Parathyroid adenoma (tissue), 2 donors: ENCODE measurements around the gene PLA2G4C.

Source experiments
- H2AFZ ChIP-seq: fragments of 300-600 bp; sonication (generic); one replicate; pipeline ENCODE4 v1.7.0; 2017; ENCODE audit warnings: antibody characterized with exemption, mild to moderate bottlenecking
- H3K27ac ChIP-seq: fragments of 300-600 bp; sonication (generic); one replicate; pipeline ENCODE4 v1.7.0; 2017
- H3K27me3 ChIP-seq: fragments of 300-600 bp; sonication (generic); one replicate; pipeline ENCODE4 v1.7.0; 2017; ENCODE audit warnings: low read length; ENCODE audit not compliant: control insufficient read depth, insufficient read depth
- H3K36me3 ChIP-seq: fragments of 300-600 bp; sonication (generic); one replicate; pipeline ENCODE4 v1.7.0; 2017; ENCODE audit warnings: low read length; ENCODE audit not compliant: control insufficient read depth, insufficient read depth
- H3K4me1 ChIP-seq: fragments of 300-600 bp; sonication (generic); one replicate; pipeline ENCODE4 v1.7.0; 2017; ENCODE audit warnings: control low read depth
- H3K4me2 ChIP-seq: fragments of 300-600 bp; sonication (generic); one replicate; pipeline ENCODE4 v1.7.0; 2017; ENCODE audit warnings: low read length
- H3K4me3 ChIP-seq: fragments of 300-600 bp; sonication (generic); one replicate; pipeline ENCODE4 v1.7.0; 2017; ENCODE audit warnings: low read depth, low read length
- H3K79me2 ChIP-seq: fragments of 300-600 bp; sonication (generic); one replicate; pipeline ENCODE4 v1.7.0; 2017; ENCODE audit warnings: control low read depth
- H3K9ac ChIP-seq: fragments of 300-600 bp; sonication (generic); one replicate; pipeline ENCODE4 v1.7.0; 2017; ENCODE audit warnings: mild to moderate bottlenecking
- H3K9me3 ChIP-seq: fragments of 300-600 bp; sonication (generic); one replicate; pipeline ENCODE4 v1.7.0; 2017; ENCODE audit warnings: low read length; ENCODE audit not compliant: control insufficient read depth
- CTCF ChIP-seq: fragments of 300-600 bp; sonication (generic); IDR thresholded peaks from one replicate; pipeline ENCODE4 v1.7.0; 2017; ENCODE audit warnings: antibody characterized with exemption, mild to moderate bottlenecking
- donor health status: primary hyperparathyroidism.

PLA2G4C gene

GRCh38 chr19:48000846-48001245 is 109.8 kb downstream of the PLA2G4C start:
- Histone ChIP-seq H3K79me2 (no peaks in the 10 kb centered on the region), H3K4me2 (no peak overlapping the region), H3K27me3 (no peaks in the 10 kb centered on the region), H3K4me3 (no peak overlapping the region), H3K36me3 (no peaks in the 10 kb centered on the region), H3K4me1 (no peaks in the 10 kb centered on the region), H3K27ac (no peak overlapping the region), H2AFZ (no peak overlapping the region), H3K9ac (no peak overlapping the region), H3K9me3 (no peaks in the 10 kb centered on the region)
- TF ChIP-seq CTCF: no peak

GRCh38 chr19:47998800-47999199 is 111.8 kb downstream of the PLA2G4C start:
- Histone ChIP-seq H3K4me1 (no peaks in the 10 kb centered on the region), H3K9ac (no peak overlapping the region), H3K36me3 (no peaks in the 10 kb centered on the region), H2AFZ (no peak overlapping the region), H3K4me3 (no peak overlapping the region), H3K9me3 (no peaks in the 10 kb centered on the region), H3K27me3 (no peaks in the 10 kb centered on the region), H3K27ac (no peak overlapping the region), H3K4me2 (no peak overlapping the region), H3K79me2 (no peaks in the 10 kb centered on the region)
- no peak for TF ChIP-seq CTCF
